NCI-H460 (cell line): ENCODE data around the gene NR3C2. TPM values are rescaled to one million over a fixed set of nuclear protein-coding genes. Genes with fewer than 3 reads are reported as not detected.

Experiments used
- DNase-seq: peaks from one replicate; pipeline ENCODE4 v3.0.0-alpha.2; 2016; ENCODE audit warnings: low read depth; ENCODE audit errors: extremely low read depth
- polyA plus RNA-seq: library from polyadenylated mRNA; depleted of rRNA; stranded (reverse); fragments of >200 nt; gene quantifications from 2 replicates; pipeline ENCODE4 v1.2.3, GENCODE V29; 2014; cell fraction: nucleus; rRNA removed
- total RNA-seq: library from RNA; depleted of rRNA; stranded (reverse); fragments of >200 nt; shearing (Covaris generic); gene quantifications from 2 replicates; pipeline ENCODE4 v1.2.3, GENCODE V29; 2014; rRNA removed

Gene NR3C2
- total RNA-seq, result 0.12 and 0.15 TPM in 2 replicates
- polyA plus RNA-seq, result not detected in 2 replicates

- peak; percentile 93 for DNase-seq
Observed at GRCh38 chr4:148441986-148442831, at the start of gene NR3C2. Gene NR3C2 (minus strand): TSS chr4:148442414.

DNA sequence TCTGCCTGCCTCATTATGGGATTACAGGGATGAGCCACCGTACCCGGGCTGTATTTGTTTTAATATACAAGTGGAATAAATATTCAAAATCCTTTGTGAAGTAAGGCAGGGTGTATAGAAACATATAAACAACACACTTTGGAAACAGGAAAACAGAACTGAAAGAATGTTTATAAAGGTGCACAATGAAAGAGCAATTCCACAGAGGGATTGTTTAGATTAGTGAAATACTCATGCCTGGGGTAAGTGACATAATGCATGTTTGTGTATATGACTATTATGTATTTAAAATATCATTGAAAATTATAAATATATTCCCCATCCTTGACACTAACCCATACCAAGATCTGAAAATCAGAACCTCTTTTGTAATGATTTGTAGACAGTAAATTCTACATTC, 45.0 kb upstream of the NR3C2 start:
- no peak for DNase-seq

DNA sequence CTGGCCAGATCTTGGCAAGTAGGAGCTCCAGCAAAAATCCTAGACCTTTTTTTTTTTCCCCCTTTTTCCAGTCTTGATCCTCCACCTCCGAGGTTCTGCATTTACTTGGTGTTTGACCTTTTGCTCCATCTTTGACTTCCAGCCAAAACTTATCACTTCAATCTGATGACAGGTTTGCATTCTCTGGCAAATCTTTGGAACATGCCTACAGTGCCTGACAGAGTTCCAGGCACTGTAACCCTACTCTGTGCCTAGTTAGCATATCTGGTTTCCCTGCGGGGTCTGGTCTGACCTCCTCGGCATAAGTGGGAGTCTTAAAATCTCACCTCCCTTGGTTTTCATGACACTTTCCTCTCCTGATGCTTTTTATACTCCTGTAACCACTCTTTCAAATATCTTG, 39.4 kb upstream of the NR3C2 start:
- DNase-seq, result no peak

- DNase-seq, result no peak
Observed at GRCh38 chr4:148477276-148477675, 35.1 kb upstream of the NR3C2 start.

- DNase-seq, result no peak
Observed at GRCh38 chr4:148469938-148470337, 27.7 kb upstream of the NR3C2 start.

DNA sequence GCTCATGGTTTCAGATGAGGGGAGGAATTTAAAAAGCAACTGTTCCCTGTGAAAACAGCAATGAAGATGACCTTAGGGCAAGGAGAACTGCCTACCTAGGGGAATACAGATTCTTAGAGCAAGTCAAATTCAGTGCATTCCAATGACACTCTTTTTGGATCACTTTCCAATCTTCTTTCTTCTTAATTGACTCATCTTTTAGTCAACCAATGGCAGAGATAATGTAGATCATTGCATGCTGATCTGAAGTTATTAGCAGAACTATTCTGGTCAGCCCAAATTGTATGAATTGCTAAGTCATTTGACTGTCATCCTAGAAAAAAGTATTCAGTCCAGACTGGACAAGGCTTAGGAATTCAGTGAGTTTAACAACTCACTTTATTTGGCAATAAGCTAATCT, 12.6 kb upstream of the NR3C2 start:
- no peak for DNase-seq

DNA sequence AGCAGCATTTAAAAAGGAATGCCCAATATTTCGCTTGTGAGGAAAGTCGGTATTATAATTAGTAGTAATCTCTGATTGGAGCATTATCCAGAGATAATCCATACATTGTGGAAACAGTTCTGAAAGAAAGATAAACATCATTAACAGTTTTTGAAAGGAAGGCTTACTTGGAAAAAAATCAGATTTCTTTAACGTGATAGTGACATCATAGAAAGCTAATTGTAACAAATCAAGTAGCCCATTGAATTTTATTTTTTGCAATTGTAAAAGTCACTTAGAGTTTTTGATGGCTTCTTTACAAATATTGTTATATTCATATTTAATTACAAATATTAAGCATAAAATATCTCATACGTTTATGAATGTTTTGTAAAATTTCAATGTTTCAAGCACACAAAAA, 11.6 kb upstream of the NR3C2 start:
- no peak for DNase-seq

GRCh38 chr4:148452970-148453369, 10.8 kb upstream of the NR3C2 start:
- no peak for DNase-seq

GRCh38 chr4:148449921-148450320, 7.7 kb upstream of the NR3C2 start:
- no peak for DNase-seq

DNA sequence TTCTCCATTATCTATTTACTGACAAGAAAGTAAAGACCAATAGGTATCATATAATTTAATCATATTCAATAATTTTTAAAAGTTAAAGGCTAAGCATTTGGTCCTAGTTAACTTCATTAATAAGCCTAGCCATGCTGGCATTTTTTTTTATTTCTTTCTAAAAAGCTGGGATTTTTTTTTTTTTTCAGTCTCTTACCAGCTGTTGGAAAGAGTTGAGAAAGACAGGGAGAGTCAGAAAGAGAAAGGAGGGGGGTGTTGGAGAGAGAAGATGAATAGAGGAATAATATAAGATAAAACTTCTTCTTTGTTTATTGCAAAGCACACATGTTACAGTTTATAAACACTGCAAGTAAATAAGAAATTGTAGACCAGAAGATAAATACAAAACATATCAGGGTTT, 5.9 kb upstream of the NR3C2 start:
- DNase-seq, result no peak

- DNase-seq, result no peak
Observed at GRCh38 chr4:148447681-148448080, 5.5 kb upstream of the NR3C2 start.

- no peak for DNase-seq
Observed at GRCh38 chr4:148445860-148446330, 3.7 kb upstream of the NR3C2 start.

DNA sequence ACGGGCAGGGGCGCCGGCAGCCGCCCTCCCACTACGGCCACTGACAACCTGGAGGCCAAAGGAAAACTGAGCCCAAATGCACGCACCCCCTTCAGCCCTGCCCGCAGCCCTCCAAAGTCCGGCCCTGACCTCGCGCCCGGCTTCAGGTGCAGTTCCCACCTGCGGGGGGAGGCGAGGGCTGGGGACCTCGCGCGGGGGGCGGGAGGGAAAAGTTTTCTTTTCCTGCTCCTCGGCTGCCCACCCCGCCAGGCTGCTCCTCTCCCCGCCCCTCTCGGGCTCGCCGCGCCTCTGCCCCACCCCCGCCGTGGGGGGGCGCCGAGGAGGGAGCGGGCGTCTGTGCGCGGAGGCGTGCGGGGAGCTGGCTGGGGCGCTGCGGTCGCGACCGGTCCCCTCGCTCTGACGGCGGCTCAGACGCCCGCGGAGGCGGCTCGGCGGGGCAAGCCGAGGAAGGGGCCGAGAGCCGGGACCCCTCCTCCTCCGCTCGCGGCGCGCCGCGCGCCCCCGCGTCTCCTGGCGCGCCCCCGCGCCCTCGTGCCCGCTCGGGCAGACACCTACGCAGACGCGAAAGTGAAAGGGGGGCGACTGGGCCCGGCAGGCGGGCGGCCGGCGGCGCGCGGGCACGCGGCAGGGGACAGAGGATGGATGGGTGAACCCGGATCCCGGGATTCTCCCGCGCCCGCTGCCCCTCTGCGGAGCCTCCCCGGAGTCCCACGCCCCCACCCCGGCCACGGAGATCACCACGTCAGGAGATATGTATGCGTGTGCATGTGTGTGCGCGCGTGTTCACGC, 3.1 kb upstream of the NR3C2 start:
- DNase-seq, result no peak

DNA sequence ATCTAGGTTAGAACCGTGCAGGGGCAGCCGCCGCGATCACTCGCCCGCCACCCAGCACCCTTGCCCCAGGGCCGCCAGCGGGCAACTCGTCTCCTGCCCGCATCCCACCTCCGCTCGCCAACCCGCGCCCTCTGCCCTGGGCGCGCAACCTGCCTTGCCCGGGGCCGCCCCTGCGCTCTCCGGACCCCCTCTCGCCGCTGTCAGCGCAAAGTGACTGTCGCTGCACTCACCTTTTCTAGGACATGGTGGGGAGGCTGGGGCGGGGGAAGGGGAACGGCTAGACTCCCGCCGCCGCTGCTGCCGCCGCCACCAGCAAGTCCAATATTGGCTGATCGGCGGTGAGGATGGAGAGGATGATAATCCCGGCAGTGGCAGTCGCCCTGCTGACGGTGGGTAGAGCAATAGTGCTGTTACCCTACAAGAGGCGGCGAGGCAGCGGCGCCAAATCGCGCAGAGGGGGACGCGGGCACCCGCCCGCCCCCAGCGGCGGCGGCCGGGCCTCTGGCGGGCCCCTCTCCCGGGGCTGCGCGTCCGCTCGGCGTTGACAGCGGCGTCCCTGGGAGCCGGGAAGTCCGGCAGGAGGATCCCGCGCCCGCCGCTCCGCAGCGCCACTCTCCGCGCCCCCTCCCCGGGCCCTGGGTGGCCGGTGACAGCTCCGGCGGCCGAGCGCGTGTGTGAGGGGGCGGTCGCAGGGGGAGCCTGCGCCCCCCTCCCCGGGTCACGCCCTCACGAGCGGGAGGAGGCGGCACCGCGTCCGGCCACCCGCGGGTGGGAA, 2.3 kb upstream of the NR3C2 start:
- DNase-seq, result no peak

- DNase-seq, result no peak
Observed at GRCh38 chr4:148443512-148444295, 1.5 kb upstream of the NR3C2 start.

DNA sequence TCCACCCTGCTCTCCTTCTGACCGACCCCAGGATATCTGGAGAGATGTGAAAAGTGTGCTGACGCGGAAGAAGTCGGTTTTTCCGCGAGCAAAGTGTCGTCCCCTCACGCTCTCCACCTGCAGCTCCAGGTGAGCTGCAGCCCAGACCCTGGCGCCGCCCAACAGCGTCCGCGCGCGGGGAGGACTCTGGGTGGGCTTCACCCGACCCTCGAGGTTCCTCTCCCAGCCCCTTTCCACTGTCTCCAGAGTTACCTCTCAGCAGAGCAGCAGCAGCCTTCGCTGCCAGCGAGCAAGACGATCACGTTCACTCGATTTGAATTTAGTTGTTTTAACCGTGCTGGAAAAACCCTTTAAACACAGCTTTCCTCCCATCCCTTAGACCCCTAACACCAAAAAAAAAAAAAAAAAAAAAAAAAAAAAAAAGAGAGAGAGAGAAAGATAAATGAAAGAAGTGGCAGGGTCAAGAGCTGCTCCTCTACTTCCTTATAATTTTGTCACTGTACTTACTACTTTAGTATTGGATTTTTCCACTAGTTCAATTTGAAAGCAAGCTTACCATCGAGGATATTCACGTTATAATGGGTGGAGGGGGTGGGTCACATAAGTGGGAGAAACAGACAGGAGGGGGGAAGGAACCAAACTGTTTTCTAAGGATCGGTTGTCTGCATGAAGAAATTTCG, 758 bp upstream of the NR3C2 start:
- no peak for DNase-seq

- no peak for DNase-seq
Observed at GRCh38 chr4:148441624-148441985, 609 bp downstream of the NR3C2 start.

DNA sequence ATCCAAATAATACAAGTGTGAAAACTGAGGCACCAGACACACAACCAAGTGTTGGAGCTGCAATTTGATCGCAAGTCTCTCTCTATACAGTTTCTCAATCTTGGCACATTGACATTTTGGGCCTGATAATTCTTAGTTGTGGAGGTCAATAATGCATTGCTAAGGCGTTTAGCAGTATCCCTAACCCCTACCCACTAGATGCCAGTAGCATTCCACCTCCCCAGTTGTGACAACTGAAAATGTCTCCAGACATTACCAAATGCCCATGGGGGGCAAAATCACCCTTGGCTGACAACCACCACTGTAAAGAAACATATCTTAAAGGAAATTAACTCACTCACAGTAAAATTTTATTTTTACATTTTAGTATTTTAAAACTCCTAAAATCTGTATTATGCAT, 4.2 kb downstream of the NR3C2 start:
- DNase-seq, result no peak

DNA sequence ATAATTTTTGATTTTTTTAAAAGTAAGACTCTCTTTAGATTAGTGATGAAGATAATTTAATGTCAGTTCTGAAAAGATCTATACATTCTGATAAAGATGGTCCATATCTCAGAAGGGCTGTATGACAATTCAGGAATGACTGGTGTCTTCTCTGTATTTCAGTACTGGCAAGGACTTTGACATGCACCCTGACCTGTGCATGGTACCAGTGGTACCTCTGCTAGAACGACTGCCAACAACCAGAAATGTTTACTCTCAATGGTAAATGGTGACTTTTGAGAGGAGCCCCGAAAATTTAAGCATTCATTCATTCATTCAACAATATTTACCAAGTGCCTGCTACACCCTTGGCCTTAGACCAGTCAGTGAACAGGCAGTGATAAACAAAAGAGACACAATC, 4.8 kb downstream of the NR3C2 start:
- DNase-seq, result no peak

GRCh38 chr4:148436512-148436911, 5.7 kb downstream of the NR3C2 start:
- no peak for DNase-seq
